GM12892 (cell line): Measurements from ENCODE around the gene GFER.

Experiments used
- POLR2A ChIP-seq: IDR thresholded peaks from 2 replicates; pipeline ENCODE4 v1.6.1; 2011; ENCODE audit warnings: low read depth, low read length, control low read depth
- POLR2AphosphoS5 ChIP-seq: IDR thresholded peaks from 2 replicates; pipeline ENCODE4 v1.6.1; 2011; ENCODE audit warnings: low read depth, low read length, control low read depth
- TAF1 ChIP-seq: IDR thresholded peaks from 2 replicates; pipeline ENCODE4 v1.6.1; 2011; ENCODE audit warnings: low read depth, mild to moderate bottlenecking, control low read depth, low read length, borderline replicate concordance

DNA sequence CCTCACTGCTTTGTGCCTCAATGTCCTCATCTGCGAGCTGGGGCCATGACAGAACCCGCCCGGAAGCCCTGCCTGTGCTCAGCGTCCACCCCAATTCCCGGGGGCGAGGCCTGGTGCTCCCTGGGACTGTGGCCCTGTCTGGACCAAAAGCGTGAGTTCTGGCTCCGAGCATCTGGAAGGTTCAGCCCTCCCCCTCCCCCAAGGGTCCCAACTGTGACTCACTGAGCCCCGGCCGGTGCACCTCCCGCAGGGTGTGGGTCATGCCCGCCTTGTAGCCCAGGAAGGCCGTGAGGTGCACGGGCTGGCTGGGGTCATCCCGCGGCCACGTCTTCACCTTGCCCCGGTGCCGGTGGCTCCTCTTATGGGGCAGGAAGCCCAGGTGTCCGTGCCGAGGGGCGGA lies 30.3 kb upstream of the GFER start:
- TF ChIP-seq POLR2AphosphoS5 (no peak), POLR2A (no peak), TAF1 (no peak)
